B cell (primary cell): ENCODE measurements around the gene CDH18.

Experiments used
- EZH2 ChIP-seq: IDR thresholded peaks from 2 replicates; pipeline ENCODE4 v1.6.1; 2012; ENCODE audit warnings: borderline replicate concordance, low read depth, mild to moderate bottlenecking, moderate library complexity, low read length; ENCODE audit not compliant: insufficient read depth, poor library complexity, severe bottlenecking
- TF ChIP-seq, protein P1 (sequence below): fragments of 200-600 bp; IDR thresholded peaks from one replicate; pipeline ENCODE4 v1.8.0; 2022; ENCODE audit warnings: antibody characterized with exemption, mild to moderate bottlenecking

DNA sequence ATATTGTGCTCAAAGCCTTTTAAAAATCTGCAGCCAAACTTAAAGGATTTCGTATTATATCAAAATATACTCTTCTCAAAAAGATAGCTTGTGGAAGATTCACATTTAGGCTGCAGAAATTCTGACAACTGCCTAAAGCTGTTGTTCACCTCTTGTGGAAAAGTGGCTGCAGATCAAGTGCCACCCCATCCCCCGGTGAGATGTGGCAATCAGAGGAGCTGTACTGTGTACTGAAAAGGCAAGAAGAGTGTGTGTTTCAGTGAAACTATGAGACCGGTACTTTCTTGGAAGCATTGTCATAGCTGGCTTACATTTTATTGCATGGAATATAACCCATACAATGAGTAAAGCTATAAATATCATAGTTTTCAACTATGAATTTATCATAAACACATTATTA, 64.3 kb downstream of the CDH18 start:
- TF ChIP-seq, protein P1, sequence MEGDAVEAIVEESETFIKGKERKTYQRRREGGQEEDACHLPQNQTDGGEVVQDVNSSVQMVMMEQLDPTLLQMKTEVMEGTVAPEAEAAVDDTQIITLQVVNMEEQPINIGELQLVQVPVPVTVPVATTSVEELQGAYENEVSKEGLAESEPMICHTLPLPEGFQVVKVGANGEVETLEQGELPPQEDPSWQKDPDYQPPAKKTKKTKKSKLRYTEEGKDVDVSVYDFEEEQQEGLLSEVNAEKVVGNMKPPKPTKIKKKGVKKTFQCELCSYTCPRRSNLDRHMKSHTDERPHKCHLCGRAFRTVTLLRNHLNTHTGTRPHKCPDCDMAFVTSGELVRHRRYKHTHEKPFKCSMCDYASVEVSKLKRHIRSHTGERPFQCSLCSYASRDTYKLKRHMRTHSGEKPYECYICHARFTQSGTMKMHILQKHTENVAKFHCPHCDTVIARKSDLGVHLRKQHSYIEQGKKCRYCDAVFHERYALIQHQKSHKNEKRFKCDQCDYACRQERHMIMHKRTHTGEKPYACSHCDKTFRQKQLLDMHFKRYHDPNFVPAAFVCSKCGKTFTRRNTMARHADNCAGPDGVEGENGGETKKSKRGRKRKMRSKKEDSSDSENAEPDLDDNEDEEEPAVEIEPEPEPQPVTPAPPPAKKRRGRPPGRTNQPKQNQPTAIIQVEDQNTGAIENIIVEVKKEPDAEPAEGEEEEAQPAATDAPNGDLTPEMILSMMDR = no peak
- no peak for TF ChIP-seq EZH2
